ENCODE measurements around the gene RPS6KC1. TPM values are rescaled to one million over a fixed set of nuclear protein-coding genes. Genes with fewer than 3 reads are reported as not detected.
"Not testable (repeated sequence)": the region's sequence is repeated elsewhere in the genome, so short reads cannot be mapped to it uniquely, and the experiment has no call there.

Gene RPS6KC1
- total RNA-seq, 1 experiment from 2014 or later: 16.9 TPM

- H2AK5ac ChIP-seq (ENCODE audit: insufficient read length, low read length): no peak overlapping the region
- Mint-ChIP-seq H3K9me3 (no peaks in the 10 kb centered on the region; a peak in 1 of 5 replicates), H3K27me3 (ENCODE audit: low read depth) (peaks cover 3% of the 10 kb centered on the region; the same call in 1 of the 2 replicates), H3K27ac (no peak overlapping the region), H3K4me1 (peaks cover 13 to 15% of the 10 kb centered on the region in 2 experiments), H3K36me3 (ENCODE audit: insufficient read depth in 1 of 3, low read depth in 3 of 3) (peaks cover 0 to 2% (median 0%) of the 10 kb centered on the region in 3 experiments; a peak in 2 of 7 replicates), H3K4me3 (no peak overlapping the region)
- no peaks in the 10 kb centered on the region for H3K79me1 ChIP-seq (ENCODE audit: insufficient read depth, low read depth, low read length, poor library complexity, severe bottlenecking)
- no peak overlapping the region for H2BK12ac ChIP-seq (ENCODE audit: insufficient read length, low read depth, low read length)
- H2AFZ ChIP-seq (ENCODE audit: low read length): no peak overlapping the region
- no peaks in the 10 kb centered on the region for H3K27me3 ChIP-seq (ENCODE audit: insufficient read depth, low read length)
- H2BK20ac ChIP-seq (ENCODE audit: low read depth, low read length, poor library complexity, severe bottlenecking): no peak overlapping the region
- no peak for DNase-seq
- no peak overlapping the region for H3K18ac ChIP-seq (ENCODE audit: insufficient read length, low read depth, low read length)
- no peak overlapping the region for H3K56ac ChIP-seq (ENCODE audit: insufficient read length, low read depth, low read length)
- H3K4me2 ChIP-seq (ENCODE audit: insufficient read depth, insufficient read length, low read length): no peak overlapping the region
- H2BK120ac ChIP-seq (ENCODE audit: low read depth, low read length, poor library complexity, severe bottlenecking): no peak overlapping the region
- H3K27ac ChIP-seq (ENCODE audit: insufficient read length, low read depth, low read length): no peak overlapping the region
- H3K4me1 ChIP-seq (ENCODE audit: insufficient read depth, low read length): no peaks in the 10 kb centered on the region
- H4K20me1 ChIP-seq (ENCODE audit: control insufficient read depth, insufficient read depth, insufficient read length): no peaks in the 10 kb centered on the region
- H2BK5ac ChIP-seq (ENCODE audit: insufficient read length, low read length): no peak overlapping the region
- TF ChIP-seq CTCF (conservative IDR thresholded peaks at IDR 0.05): no peak
- no peak overlapping the region for H4K8ac ChIP-seq (replicated peaks; ENCODE audit: insufficient read length, low read depth, low read length)
- H4K5ac ChIP-seq (ENCODE audit: insufficient read length, low read depth, low read length): no peak overlapping the region
- no peaks in the 10 kb centered on the region for H3K9me3 ChIP-seq (ENCODE audit: control insufficient read depth, low read depth, low read length)
- no peak overlapping the region for H3K23ac ChIP-seq (ENCODE audit: insufficient read length, low read depth, low read length)
- H3K4ac ChIP-seq (ENCODE audit: low read depth, low read length): no peak overlapping the region
- H2BK15ac ChIP-seq (ENCODE audit: low read depth, low read length): no peak overlapping the region
- no peak overlapping the region for H4K91ac ChIP-seq (ENCODE audit: insufficient read length, low read depth, low read length)
- H3K9ac ChIP-seq (ENCODE audit: extremely low read depth, insufficient read length, low read length): no peak overlapping the region
- H3K14ac ChIP-seq (ENCODE audit: insufficient read depth, low read length): no peak overlapping the region
- H3T11ph ChIP-seq (ENCODE audit: low read length): no peak overlapping the region
- no peaks in the 10 kb centered on the region for H3K23me2 ChIP-seq (ENCODE audit: insufficient read length, low read depth, low read length, poor library complexity, severe bottlenecking)
- H3K79me2 ChIP-seq (ENCODE audit: insufficient read depth, low read length): no peaks in the 10 kb centered on the region
- WGBS (ENCODE audit: extremely low coverage, insufficient read length, low lambda C conversion rate): no CpG with 5 or more reads among the region's 1 CpG
Observed at GRCh38 chr1:213041443-213041842, 9.6 kb upstream of the RPS6KC1 start.

GRCh38 chr1:213045321-213046226, 5.5 kb upstream of the RPS6KC1 start:
- H2AFZ ChIP-seq (ENCODE audit: low read length); H3K27ac ChIP-seq (ENCODE audit: insufficient read length, low read depth, low read length); H4K91ac ChIP-seq (ENCODE audit: insufficient read length, low read depth, low read length): not testable (repeated sequence)

More at GRCh38 chr1:213045321-213046226, 5.5 kb upstream of the RPS6KC1 start:
- H3K14ac ChIP-seq (ENCODE audit: insufficient read depth, low read length); H3K36me3 Mint-ChIP-seq (ENCODE audit: insufficient read depth in 1 of 3, low read depth in 3 of 3); H3K27me3 ChIP-seq (ENCODE audit: insufficient read depth, low read length); H3K18ac ChIP-seq (ENCODE audit: insufficient read length, low read depth, low read length); H3K4ac ChIP-seq (ENCODE audit: low read depth, low read length); H2BK20ac ChIP-seq (ENCODE audit: low read depth, low read length, poor library complexity, severe bottlenecking); H3K4me1 ChIP-seq (ENCODE audit: insufficient read depth, low read length); H3K9me3 ChIP-seq (ENCODE audit: control insufficient read depth, low read depth, low read length); DNase-seq; H4K20me1 ChIP-seq (ENCODE audit: control insufficient read depth, insufficient read depth, insufficient read length); H2AK5ac ChIP-seq (ENCODE audit: insufficient read length, low read length); H3K23ac ChIP-seq (ENCODE audit: insufficient read length, low read depth, low read length); H3T11ph ChIP-seq (ENCODE audit: low read length); H3K79me2 ChIP-seq (ENCODE audit: insufficient read depth, low read length); H4K5ac ChIP-seq (ENCODE audit: insufficient read length, low read depth, low read length); H2BK12ac ChIP-seq (ENCODE audit: insufficient read length, low read depth, low read length); H3K56ac ChIP-seq (ENCODE audit: insufficient read length, low read depth, low read length); H2BK5ac ChIP-seq (ENCODE audit: insufficient read length, low read length); H4K8ac ChIP-seq (replicated peaks; ENCODE audit: insufficient read length, low read depth, low read length); H2BK15ac ChIP-seq (ENCODE audit: low read depth, low read length); H3K23me2 ChIP-seq (ENCODE audit: insufficient read length, low read depth, low read length, poor library complexity, severe bottlenecking); H3K4me2 ChIP-seq (ENCODE audit: insufficient read depth, insufficient read length, low read length); H3K27me3 Mint-ChIP-seq (ENCODE audit: low read depth); H3K4me3 Mint-ChIP-seq; H3K9ac ChIP-seq (ENCODE audit: extremely low read depth, insufficient read length, low read length); H3K79me1 ChIP-seq (ENCODE audit: insufficient read depth, low read depth, low read length, poor library complexity, severe bottlenecking); H3K9me3 Mint-ChIP-seq; H2BK120ac ChIP-seq (ENCODE audit: low read depth, low read length, poor library complexity, severe bottlenecking): not testable (repeated sequence)
- peaks cover 26 to 28% of the 10 kb centered on the region in 2 experiments for H3K4me1 Mint-ChIP-seq
- H3K27ac Mint-ChIP-seq: peak overlapping the region in 1 of 3 experiments; percentile 30; a peak in 1 of 7 replicates
- no CpG with 5 or more reads among the region's 13 CpGs for WGBS (ENCODE audit: extremely low coverage, insufficient read length, low lambda C conversion rate)

Measured in H9 (cell line).